HCT116 (cell line): ENCODE results near the gene OR11H6. TPM values are rescaled to one million over a fixed set of nuclear protein-coding genes. Genes with fewer than 3 reads are reported as not detected.
"Not testable (repeated sequence)": the region's sequence is repeated elsewhere in the genome, so short reads cannot be mapped to it uniquely, and the experiment has no call there.

ENCODE experiments used
- ATAC-seq: fragments of 200-7000 bp; cut with Tn5 transposase; 2 replicates; pipeline ENCODE4 v1.9.1; 2020; ENCODE audit warnings: mild to moderate bottlenecking, moderate library complexity
- BruUV-seq: library from RNA; stranded (reverse); fragments of 400-500 nt; replicated peaks from 2 replicates; lab custom pipeline; 2021; lab: Mats Ljungman, UMichigan
- CTCF ChIA-PET: fragments of 300-600 bp; sonication (Branson Sonifier 250); formaldehyde crosslinking; loops from one replicate; lab custom pipeline; 2021; ENCODE audit warnings: antibody characterized with exemption; lab: Charles Lee
- POLR2A ChIA-PET: fragments of 300-600, 350-600 bp; sonication (Branson Sonifier 250); formaldehyde crosslinking; loops from one replicate; lab custom pipeline; 2021; ENCODE audit warnings: antibody characterized with exemption; lab: Charles Lee
- RAD21 ChIA-PET, 2 experiments: fragments of 300-600 bp; sonication (Branson Sonifier 250); formaldehyde crosslinking; loops; one replicate each; lab custom pipeline; 2023; ENCODE audit warnings: low total read pairs in 2 of 2; ENCODE audit not compliant: uncharacterized antibody in 2 of 2, unreplicated experiment in 2 of 2, low non-redundant PET in 1 of 2; lab: Charles Lee
- DNase-seq: peaks from one replicate; pipeline ENCODE4 v3.0.0-alpha.2; 2010; ENCODE audit warnings: low read depth, low spot score
- H2AFZ ChIP-seq: fragments of 200-600 bp; shearing (Covaris generic), sonication (generic); 2 replicates; pipeline ENCODE4 v1.6.1; 2017; ENCODE audit warnings: low read depth, mixed run types, mixed read lengths, antibody characterized with exemption, low read length; ENCODE audit not compliant: poor library complexity, severe bottlenecking
- H3K27ac ChIP-seq: 2 replicates; pipeline ENCODE4 v1.5.1; 2012; ENCODE audit warnings: low read depth, low read length
- H3K27me3 ChIP-seq: fragments of 200-600 bp; sonication (generic); 2 replicates; pipeline ENCODE4 v1.6.1; 2016; ENCODE audit warnings: mixed run types, low read length, mixed read lengths; ENCODE audit not compliant: insufficient read depth
- H3K36me3 ChIP-seq, 2 experiments: fragments of 200-500 bp in 1 of 2; fragments of 200-600 bp in 1 of 2; sonication (Bioruptor generic) in 1 of 2; sonication (generic) in 1 of 2; 2 replicates each; pipeline versions ENCODE4 v1.5.1 to v1.6.1; 2014 to 2016; ENCODE audit warnings: low read length in 2 of 2, inconsistent platforms in 1 of 2, mixed read lengths in 1 of 2, mixed run types in 1 of 2; ENCODE audit not compliant: insufficient read depth in 2 of 2, control insufficient read depth in 1 of 2
- H3K4me1 ChIP-seq, 2 experiments: fragments of 200-600 bp in 1 of 2; sonication (generic) in 1 of 2; 2 replicates each; pipeline versions ENCODE4 v1.5.1 to v1.6.1; 2012 to 2017; ENCODE audit warnings: low read length in 2 of 2, inconsistent platforms in 1 of 2, mild to moderate bottlenecking in 1 of 2, mixed read lengths in 1 of 2, mixed run types in 1 of 2, moderate library complexity in 1 of 2; ENCODE audit not compliant: insufficient read depth in 2 of 2, control insufficient read depth in 1 of 2
- H3K4me2 ChIP-seq: fragments of 200-600 bp; sonication (generic); 2 replicates; pipeline ENCODE4 v1.6.1; 2017; ENCODE audit warnings: mixed run types, low read length, mixed read lengths
- H3K4me3 ChIP-seq, 2 experiments: fragments of 200-600 bp in 1 of 2; sonication (generic) in 1 of 2; replicated peaks in 1 of 2; 2 replicates each; pipeline ENCODE4 v1.5.1; 2011 to 2016; ENCODE audit warnings: low read length in 2 of 2, control low read depth in 1 of 2, low read depth in 1 of 2, mild to moderate bottlenecking in 1 of 2, mixed read lengths in 1 of 2, mixed run types in 1 of 2
- H3K79me2 ChIP-seq: fragments of 200-600 bp; sonication (generic); 2 replicates; pipeline ENCODE4 v1.6.1; 2017; ENCODE audit warnings: mild to moderate bottlenecking, mixed run types, low read length, moderate library complexity, mixed read lengths; ENCODE audit not compliant: insufficient read depth
- H3K9ac ChIP-seq: fragments of 200-600 bp; sonication (generic); 2 replicates; pipeline ENCODE4 v1.6.1; 2016; ENCODE audit warnings: low read length, mixed read lengths
- H3K9me2 ChIP-seq: fragments of 200-600 bp; sonication (generic), shearing (Covaris generic); 2 replicates; pipeline ENCODE4 v1.6.1; 2017; ENCODE audit warnings: mixed run types, mild to moderate bottlenecking, moderate library complexity; ENCODE audit not compliant: insufficient read depth
- H3K9me3 ChIP-seq, 2 experiments: fragments of 200-500 bp in 1 of 2; fragments of 200-600 bp in 1 of 2; sonication (Bioruptor generic) in 1 of 2; sonication (generic) in 1 of 2; 2 replicates each; pipeline ENCODE4 v1.6.1; 2014 to 2017; ENCODE audit warnings: low read length in 2 of 2, mixed read lengths in 2 of 2, inconsistent platforms in 1 of 2, low read depth in 1 of 2, mild to moderate bottlenecking in 1 of 2, mixed run types in 1 of 2, moderate library complexity in 1 of 2; ENCODE audit not compliant: control insufficient read depth in 1 of 2, insufficient read depth in 1 of 2
- H4K20me1 ChIP-seq: fragments of 200-600 bp; sonication (generic), shearing (Covaris generic); 2 replicates; pipeline ENCODE4 v1.6.1; 2017; ENCODE audit warnings: mixed run types, mild to moderate bottlenecking, moderate library complexity; ENCODE audit not compliant: insufficient read depth
- POLR2AphosphoS5 ChIP-seq: IDR thresholded peaks from 2 replicates; pipeline ENCODE4 v1.6.1; 2011; ENCODE audit warnings: mild to moderate bottlenecking, low read depth, low read length, moderate library complexity
- RAD21 ChIP-seq: IDR thresholded peaks from 2 replicates; pipeline ENCODE4 v1.6.1; 2012; ENCODE audit warnings: low read depth, mild to moderate bottlenecking
- TCF7L2 ChIP-seq: IDR thresholded peaks from 2 replicates; pipeline ENCODE4 v1.7.0; 2011; ENCODE audit warnings: borderline replicate concordance, inconsistent platforms; ENCODE audit not compliant: insufficient read depth, insufficient read length; ENCODE audit errors: extremely low read depth
- ZFX ChIP-seq: fragments of 450-650 bp; IDR thresholded peaks from 2 replicates; pipeline ENCODE4 v1.6.1; 2017
- ZNF274 ChIP-seq: fragments of 200-500 bp; sonication (Bioruptor generic); IDR thresholded peaks from 2 replicates; pipeline ENCODE4 v1.6.1; 2014; ENCODE audit warnings: mild to moderate bottlenecking, low read depth, low read length, inconsistent platforms
- intact Hi-C: fragments of 100-400 bp; cut with micrococcal nuclease; formaldehyde crosslinking; loops from 2 replicates; pipeline ENCODE4 v1.10.0; 2022
- total RNA-seq: library from RNA; stranded (reverse); gene quantifications from one replicate; pipeline ENCODE4 v1.2.1, GENCODE V29; 2021; ENCODE audit not compliant: unreplicated experiment
- TF ChIP-seq, protein P1 (sequence below): IDR thresholded peaks from 2 replicates; pipeline ENCODE4 v1.6.1; 2012; ENCODE audit warnings: low read depth
- TF ChIP-seq, protein P2 (sequence below): IDR thresholded peaks from 2 replicates; pipeline ENCODE4 v1.6.1; 2012

Gene OR11H6
- total RNA-seq, 1 experiment from 2014 or later, result not detected

DNA sequence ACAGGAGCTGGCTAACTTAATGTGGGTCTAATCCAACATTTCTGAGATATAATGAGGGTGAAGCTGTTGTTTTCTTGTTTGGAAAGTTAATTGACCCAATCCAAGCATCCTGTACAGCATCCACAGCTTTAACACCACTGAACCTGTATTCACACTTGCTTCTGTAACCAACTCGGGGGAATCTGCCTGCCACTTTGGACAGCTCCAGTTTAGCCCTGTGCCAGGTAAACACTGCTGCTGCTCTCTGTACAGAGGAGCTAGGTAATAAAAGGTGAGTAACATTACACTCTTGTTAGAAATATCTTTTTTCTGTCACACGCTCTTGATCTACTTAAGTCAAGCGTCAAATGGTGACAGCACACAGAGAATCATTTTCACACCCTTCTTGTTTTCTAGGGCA lies 32.1 kb upstream of the OR11H6 start (continued):
- TF ChIP-seq, protein P1, sequence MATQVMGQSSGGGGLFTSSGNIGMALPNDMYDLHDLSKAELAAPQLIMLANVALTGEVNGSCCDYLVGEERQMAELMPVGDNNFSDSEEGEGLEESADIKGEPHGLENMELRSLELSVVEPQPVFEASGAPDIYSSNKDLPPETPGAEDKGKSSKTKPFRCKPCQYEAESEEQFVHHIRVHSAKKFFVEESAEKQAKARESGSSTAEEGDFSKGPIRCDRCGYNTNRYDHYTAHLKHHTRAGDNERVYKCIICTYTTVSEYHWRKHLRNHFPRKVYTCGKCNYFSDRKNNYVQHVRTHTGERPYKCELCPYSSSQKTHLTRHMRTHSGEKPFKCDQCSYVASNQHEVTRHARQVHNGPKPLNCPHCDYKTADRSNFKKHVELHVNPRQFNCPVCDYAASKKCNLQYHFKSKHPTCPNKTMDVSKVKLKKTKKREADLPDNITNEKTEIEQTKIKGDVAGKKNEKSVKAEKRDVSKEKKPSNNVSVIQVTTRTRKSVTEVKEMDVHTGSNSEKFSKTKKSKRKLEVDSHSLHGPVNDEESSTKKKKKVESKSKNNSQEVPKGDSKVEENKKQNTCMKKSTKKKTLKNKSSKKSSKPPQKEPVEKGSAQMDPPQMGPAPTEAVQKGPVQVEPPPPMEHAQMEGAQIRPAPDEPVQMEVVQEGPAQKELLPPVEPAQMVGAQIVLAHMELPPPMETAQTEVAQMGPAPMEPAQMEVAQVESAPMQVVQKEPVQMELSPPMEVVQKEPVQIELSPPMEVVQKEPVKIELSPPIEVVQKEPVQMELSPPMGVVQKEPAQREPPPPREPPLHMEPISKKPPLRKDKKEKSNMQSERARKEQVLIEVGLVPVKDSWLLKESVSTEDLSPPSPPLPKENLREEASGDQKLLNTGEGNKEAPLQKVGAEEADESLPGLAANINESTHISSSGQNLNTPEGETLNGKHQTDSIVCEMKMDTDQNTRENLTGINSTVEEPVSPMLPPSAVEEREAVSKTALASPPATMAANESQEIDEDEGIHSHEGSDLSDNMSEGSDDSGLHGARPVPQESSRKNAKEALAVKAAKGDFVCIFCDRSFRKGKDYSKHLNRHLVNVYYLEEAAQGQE, result no peak
- no peak for TF ChIP-seq TCF7L2

DNA sequence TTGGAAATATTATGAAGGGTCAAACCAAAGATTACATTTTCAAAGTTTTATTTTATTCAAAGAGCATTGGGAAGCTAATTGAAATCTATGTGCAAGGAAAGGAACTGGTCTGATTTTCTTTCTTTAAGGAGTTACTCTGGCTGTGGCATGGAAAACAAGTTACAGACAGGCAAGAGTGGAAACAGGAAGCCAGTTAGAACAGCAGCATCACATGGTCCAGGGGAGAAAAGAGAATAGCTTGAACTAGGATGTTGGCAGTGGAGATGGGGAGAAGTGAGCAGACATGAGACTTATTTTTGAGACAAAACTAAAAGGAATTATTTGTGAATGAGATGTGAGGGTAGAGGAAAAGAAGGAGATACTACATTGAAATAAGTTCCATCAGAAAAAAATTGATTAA lies 29.4 kb upstream of the OR11H6 start:
- Histone ChIP-seq H3K9me2 (no peaks in the 10 kb centered on the region), H3K9ac (no peak overlapping the region), H3K4me3 (no peak overlapping the region), H3K79me2 (no peaks in the 10 kb centered on the region), H4K20me1 (no peaks in the 10 kb centered on the region), H3K4me1 (no peaks in the 10 kb centered on the region), H3K9me3 (no peaks in the 10 kb centered on the region), H3K4me2 (no peak overlapping the region), H3K27ac (no peak overlapping the region), H3K27me3 (peaks cover 13% of the 10 kb centered on the region; the same call in 1 of the 2 replicates), H3K36me3 (no peaks in the 10 kb centered on the region), H2AFZ (no peak overlapping the region)
- TF ChIP-seq RAD21 (no peak), ZFX (no peak), POLR2AphosphoS5 (no peak), ZNF274 (no peak)
- TF ChIP-seq, protein P2, sequence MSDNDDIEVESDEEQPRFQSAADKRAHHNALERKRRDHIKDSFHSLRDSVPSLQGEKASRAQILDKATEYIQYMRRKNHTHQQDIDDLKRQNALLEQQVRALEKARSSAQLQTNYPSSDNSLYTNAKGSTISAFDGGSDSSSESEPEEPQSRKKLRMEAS, result no peak
- DNase-seq (no peak), ATAC-seq (no peak)
- CTCF ChIA-PET, result no interaction called here
- POLR2A ChIA-PET, result no interaction called here
- RAD21 ChIA-PET, result no interaction called here
- intact Hi-C loops, result no loop called here
- BruUV-seq, result no TSS peak

DNA sequence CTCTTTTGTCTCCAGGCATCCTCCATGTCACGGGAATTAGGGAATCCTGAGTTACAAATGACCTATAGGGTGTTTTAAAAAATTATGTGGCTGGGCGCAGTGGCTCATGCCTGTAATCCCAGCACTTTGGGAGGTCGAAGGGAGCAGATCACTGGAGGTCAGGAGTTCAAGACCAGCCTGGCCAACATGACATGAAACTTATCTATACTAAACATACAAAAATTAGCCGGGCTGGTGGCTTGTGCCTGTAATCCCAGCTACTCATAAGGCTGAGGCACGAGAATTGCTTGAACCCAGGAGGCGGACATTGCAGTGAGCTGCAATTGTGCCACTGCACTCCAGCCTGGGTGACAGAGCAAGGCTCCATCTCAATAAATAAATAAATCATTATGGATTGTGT lies 28.3 kb upstream of the OR11H6 start:
- CTCF ChIA-PET, POLR2A ChIA-PET, BruUV-seq: not testable (repeated sequence)

More for the DNA sequence above, 28.3 kb upstream of the OR11H6 start:
- RAD21 ChIA-PET, ATAC-seq, H3K36me3 ChIP-seq, intact Hi-C loops, H3K9me2 ChIP-seq, H3K4me1 ChIP-seq, DNase-seq, H3K9ac ChIP-seq, H3K4me3 ChIP-seq, H3K4me2 ChIP-seq, H3K27ac ChIP-seq, H3K79me2 ChIP-seq, H4K20me1 ChIP-seq, H3K9me3 ChIP-seq, H2AFZ ChIP-seq: not testable (repeated sequence)
- peaks cover 13% of the 10 kb centered on the region; the same call in 1 of the 2 replicates for H3K27me3 ChIP-seq
